Measurements from ENCODE around the gene LHFPL3.
"Not testable (repeated sequence)": the region's sequence is repeated elsewhere in the genome, so short reads cannot be mapped to it uniquely, and the experiment has no call there.

LHFPL3 gene

GRCh38 chr7:104903044-104903443, 574.6 kb downstream of the LHFPL3 start:
- DNase-seq = no peak

GRCh38 chr7:104903846-104904245, 575.4 kb downstream of the LHFPL3 start:
- no peak for DNase-seq

GRCh38 chr7:104906032-104906431, 577.6 kb downstream of the LHFPL3 start:
- DNase-seq = no peak

- DNase-seq = no peak
Measured at GRCh38 chr7:104906556-104906955, 578.2 kb downstream of the LHFPL3 start.

- DNase-seq = no peak
Measured at GRCh38 chr7:104908636-104909035, 580.2 kb downstream of the LHFPL3 start.

- DNase-seq = no peak
Measured at GRCh38 chr7:104909096-104909495, 580.7 kb downstream of the LHFPL3 start.

- no peak for DNase-seq
Measured at GRCh38 chr7:104914421-104914820, 586.0 kb downstream of the LHFPL3 start.

- no peak for DNase-seq
Measured at GRCh38 chr7:104921596-104921995, 593.2 kb downstream of the LHFPL3 start.

- no peak for DNase-seq
Measured at GRCh38 chr7:104922182-104923009, 594.0 kb downstream of the LHFPL3 start.

- DNase-seq = peak; percentile 83
Measured at GRCh38 chr7:104923010-104923421, 594.6 kb downstream of the LHFPL3 start.

- not testable (repeated sequence) for DNase-seq
Measured at GRCh38 chr7:104926189-104926588, 597.8 kb downstream of the LHFPL3 start.

GRCh38 chr7:104926601-104927041, 598.2 kb downstream of the LHFPL3 start:
- no peak for DNase-seq

- DNase-seq = no peak
Measured at GRCh38 chr7:104927055-104927454, 598.7 kb downstream of the LHFPL3 start.

GRCh38 chr7:104928721-104929400, 600.5 kb downstream of the LHFPL3 start:
- no peak for DNase-seq

- no peak for DNase-seq
Measured at GRCh38 chr7:104929921-104930320, 601.5 kb downstream of the LHFPL3 start.

GRCh38 chr7:104931181-104931781, 602.9 kb downstream of the LHFPL3 start:
- no peak for DNase-seq

- no peak for DNase-seq
Measured at GRCh38 chr7:104933022-104933421, 604.6 kb downstream of the LHFPL3 start.

GRCh38 chr7:104933521-104933988, 605.2 kb downstream of the LHFPL3 start:
- DNase-seq = no peak

GRCh38 chr7:104934665-104935064, 606.3 kb downstream of the LHFPL3 start:
- DNase-seq = no peak

GRCh38 chr7:104935276-104935675, 606.9 kb downstream of the LHFPL3 start:
- no peak for DNase-seq

- DNase-seq = no peak
Measured at GRCh38 chr7:104936546-104936945, 608.1 kb downstream of the LHFPL3 start.

- DNase-seq = not testable (repeated sequence)
Measured at GRCh38 chr7:104937489-104937888, 609.1 kb downstream of the LHFPL3 start.

- DNase-seq = no peak
Measured at GRCh38 chr7:104938741-104939390, 610.5 kb downstream of the LHFPL3 start.

All from stimulated activated CD4-positive, alpha-beta T cell treated with anti-CD3 and anti-CD28 coated beads, Interleukin-15, amount 100 ng/mL, for 24 hours (primary cell).